ENCODE measurements around the gene EVC2.
A peak's percentile ranks its signal among the peaks of the same experiment; 100 is the strongest.

Gene EVC2

DNA sequence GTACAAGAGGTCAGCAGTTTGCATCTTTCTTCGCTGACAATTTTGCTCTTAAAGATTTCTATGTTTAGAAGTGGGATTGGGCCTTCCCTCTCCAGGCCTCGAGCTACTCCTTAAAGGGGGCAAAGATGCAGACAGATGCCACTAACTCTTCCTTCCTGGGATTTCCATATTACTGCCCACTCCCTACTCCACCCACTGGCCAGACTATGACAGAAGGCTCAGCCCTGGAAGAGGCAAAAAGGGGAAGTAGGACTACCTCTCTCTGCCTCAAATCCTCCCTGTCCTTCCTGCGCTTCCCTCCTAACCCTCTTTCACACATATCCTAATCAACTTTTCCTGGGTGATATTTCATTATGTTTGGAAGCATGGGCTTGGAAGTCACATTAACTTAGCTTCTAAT is 58.3 kb downstream of the EVC2 start:
- H3K4me3 ChIP-seq (ENCODE audit: low read length) = no peak overlapping the region
- no peak for DNase-seq (ENCODE audit: low read depth)
- TF ChIP-seq, protein P1, sequence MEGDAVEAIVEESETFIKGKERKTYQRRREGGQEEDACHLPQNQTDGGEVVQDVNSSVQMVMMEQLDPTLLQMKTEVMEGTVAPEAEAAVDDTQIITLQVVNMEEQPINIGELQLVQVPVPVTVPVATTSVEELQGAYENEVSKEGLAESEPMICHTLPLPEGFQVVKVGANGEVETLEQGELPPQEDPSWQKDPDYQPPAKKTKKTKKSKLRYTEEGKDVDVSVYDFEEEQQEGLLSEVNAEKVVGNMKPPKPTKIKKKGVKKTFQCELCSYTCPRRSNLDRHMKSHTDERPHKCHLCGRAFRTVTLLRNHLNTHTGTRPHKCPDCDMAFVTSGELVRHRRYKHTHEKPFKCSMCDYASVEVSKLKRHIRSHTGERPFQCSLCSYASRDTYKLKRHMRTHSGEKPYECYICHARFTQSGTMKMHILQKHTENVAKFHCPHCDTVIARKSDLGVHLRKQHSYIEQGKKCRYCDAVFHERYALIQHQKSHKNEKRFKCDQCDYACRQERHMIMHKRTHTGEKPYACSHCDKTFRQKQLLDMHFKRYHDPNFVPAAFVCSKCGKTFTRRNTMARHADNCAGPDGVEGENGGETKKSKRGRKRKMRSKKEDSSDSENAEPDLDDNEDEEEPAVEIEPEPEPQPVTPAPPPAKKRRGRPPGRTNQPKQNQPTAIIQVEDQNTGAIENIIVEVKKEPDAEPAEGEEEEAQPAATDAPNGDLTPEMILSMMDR (IDR thresholded peaks at IDR 0.05; ENCODE audit: insufficient read depth, low read depth, low read length, missing control alignments) = no peak

DNA sequence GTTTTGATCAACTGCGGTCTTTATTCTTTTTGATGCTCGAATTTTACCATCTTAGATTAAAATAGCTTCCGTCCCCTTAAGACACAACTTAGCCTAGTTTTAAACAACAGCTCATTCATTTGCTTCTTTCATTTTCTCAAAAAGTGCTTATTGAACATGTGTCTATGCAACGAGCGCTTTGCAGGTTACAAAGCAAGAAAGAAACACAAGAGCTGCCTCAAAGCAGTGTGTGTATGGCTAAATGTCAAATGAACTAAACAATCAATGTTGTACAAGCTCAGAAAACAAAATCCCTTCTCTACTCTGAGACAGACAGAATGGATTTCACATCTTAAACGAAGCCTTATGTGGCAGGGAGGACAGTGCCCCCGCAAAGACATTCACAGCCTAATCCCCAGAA is 61.0 kb downstream of the EVC2 start:
- TF ChIP-seq, protein P1 (IDR thresholded peaks at IDR 0.05; ENCODE audit: insufficient read depth, low read depth, low read length, missing control alignments) = no peak

DNA sequence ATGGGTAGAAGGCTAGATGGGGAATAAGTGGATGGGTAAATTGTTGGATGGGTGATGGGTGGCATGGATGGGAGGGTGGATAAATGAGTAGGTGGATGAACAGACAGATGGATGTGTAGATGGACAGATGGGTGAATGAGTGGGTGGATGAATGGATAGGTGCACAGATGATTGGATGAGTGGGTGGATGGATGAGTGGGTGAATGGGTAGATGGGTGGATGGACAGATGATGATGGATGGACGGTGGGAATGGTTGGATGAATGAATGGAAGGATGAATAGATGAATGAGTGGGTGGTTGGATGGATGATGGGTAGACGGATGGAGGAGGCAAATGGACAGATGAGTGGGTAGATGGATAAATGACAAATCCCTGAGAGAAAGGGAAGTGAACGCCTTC is 68.3 kb downstream of the EVC2 start:
- DNase-seq (ENCODE audit: low read depth) = no peak
- H3K4me3 ChIP-seq (ENCODE audit: low read length) = no peak overlapping the region
- TF ChIP-seq, protein P1 (IDR thresholded peaks at IDR 0.05; ENCODE audit: insufficient read depth, low read depth, low read length, missing control alignments) = no peak

More for the DNA sequence above, 61.0 kb downstream of the EVC2 start:
- no peak for DNase-seq (ENCODE audit: low read depth)
- no peak overlapping the region for H3K4me3 ChIP-seq (ENCODE audit: low read length)

DNA sequence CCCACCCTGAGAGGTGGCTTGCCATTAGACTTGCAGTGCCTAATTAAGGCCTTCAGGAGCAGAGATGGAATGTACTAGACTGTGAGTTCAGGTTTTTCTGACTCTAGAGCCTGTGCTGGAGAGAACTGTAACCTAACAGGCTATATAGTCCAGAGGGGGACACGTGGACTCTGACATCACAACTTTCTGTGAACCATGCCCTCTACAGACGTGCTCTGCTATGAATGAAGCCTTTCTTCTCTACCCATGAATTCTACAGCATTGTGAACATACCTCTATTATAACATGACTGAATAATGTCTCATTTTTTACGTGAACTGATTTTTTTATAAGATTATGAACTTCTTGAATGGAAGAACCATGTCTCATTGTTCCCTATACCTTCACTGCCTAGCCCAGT is 68.8 kb downstream of the EVC2 start:
- H3K4me3 ChIP-seq (ENCODE audit: low read length) = no peak overlapping the region
- no peak for DNase-seq (ENCODE audit: low read depth)
- TF ChIP-seq, protein P1 (IDR thresholded peaks at IDR 0.05; ENCODE audit: insufficient read depth, low read depth, low read length, missing control alignments) = no peak

DNA sequence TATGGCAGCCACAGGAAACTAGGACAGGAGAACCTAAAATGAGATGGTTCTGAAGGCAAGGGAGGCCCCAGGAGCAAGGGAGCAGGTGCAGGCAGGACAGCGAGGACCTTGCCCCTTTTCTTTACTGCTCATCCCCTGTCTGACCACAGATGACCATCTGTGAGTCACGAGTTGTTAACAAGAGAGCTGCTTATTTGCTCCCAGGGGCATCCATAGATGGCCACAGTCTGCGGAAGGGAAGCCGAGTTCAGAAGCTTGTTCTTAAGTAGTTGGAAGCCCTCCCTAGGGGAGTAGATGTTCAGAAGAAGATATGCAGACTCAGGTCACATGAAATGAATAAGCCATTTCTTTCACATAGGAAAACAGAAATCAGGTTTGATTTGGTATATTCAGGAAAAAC is 69.4 kb downstream of the EVC2 start:
- no peak overlapping the region for H3K4me3 ChIP-seq (ENCODE audit: low read length)
- peak; percentile 12 for DNase-seq (ENCODE audit: low read depth)
- TF ChIP-seq, protein P1 (IDR thresholded peaks at IDR 0.05; ENCODE audit: insufficient read depth, low read depth, low read length, missing control alignments) = no peak

DNA sequence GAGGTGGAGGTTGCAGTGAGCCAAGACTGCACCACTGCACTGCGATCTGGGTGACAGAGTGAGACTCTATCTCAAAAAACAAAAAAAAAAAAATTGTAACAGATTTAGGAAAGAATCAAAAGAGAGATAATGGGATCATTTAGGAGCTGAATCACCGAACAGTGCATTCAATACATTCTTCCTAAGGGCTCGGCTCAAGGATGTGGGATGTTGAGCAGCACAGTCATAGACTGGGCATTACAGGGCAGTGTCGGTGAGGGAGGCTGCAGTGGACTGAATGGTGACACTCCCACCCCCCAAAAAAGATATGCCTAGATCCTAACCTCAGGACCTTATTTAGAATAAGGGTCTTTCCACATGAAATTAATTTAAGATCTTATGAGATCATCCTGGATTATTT is 70.0 kb downstream of the EVC2 start:
- DNase-seq (ENCODE audit: low read depth) = peak; percentile 79
- TF ChIP-seq, protein P1 (IDR thresholded peaks at IDR 0.05; ENCODE audit: insufficient read depth, low read depth, low read length, missing control alignments) = no peak
- H3K4me3 ChIP-seq (ENCODE audit: low read length) = no peak overlapping the region

DNA sequence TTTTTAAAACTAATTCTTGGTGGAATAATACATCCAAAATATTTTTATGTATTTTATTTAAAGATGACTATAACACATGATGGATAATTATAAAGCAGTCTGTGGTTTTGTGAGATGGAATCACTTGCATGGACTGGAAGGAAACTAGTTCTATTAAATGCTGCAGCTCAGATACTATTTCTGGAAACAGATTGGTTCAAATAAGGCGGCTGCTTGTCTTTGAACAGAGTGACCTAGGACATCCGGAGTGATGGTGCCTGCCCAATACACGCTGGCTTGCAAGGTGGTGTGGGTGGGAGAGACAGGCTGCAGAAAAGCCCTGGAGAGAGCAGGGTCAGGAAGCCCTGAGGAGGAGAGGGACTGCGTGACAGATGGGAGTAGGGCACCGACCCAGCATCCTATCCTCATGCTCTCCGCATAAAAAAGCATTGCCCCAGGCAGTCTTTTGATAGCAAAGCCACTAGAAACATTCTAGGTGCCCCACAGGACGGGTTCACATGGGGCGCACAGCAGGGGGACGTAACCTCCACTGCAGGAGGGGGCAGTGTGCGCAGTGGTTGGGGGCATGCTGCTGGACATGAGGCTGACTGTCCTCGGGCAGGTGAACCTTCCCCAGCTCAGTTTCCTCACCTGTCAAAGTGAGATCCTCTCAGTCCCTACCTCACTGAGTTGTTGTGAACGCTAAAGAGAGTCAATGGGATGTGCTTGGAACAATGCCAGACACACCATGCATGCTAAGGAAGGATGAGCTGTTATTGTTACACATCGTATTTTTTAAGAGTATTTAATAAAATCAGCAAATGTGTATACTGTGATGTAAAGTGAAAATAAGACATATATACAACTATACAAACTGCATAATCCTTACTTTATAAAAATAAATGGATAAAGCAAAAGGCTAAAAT is 71.3 kb downstream of the EVC2 start:
- no peak overlapping the region for H3K4me3 ChIP-seq (ENCODE audit: low read length)
- TF ChIP-seq, protein P1 (IDR thresholded peaks at IDR 0.05; ENCODE audit: insufficient read depth, low read depth, low read length, missing control alignments) = no peak
- DNase-seq (ENCODE audit: low read depth) = no peak

Data from epithelial cell of esophagus (primary cell).